Progenitor cell of endocrine pancreas (in vitro differentiated cells): ENCODE measurements around the gene NT5C1B. TPM values are rescaled to one million over a fixed set of nuclear protein-coding genes. Genes with fewer than 3 reads are reported as not detected.

ENCODE experiments used
- DNase-seq: peaks from one replicate; pipeline ENCODE4 v3.0.0; 2021; ENCODE audit warnings: low spot score; ENCODE audit not compliant: unreplicated experiment
- H3K27ac Mint-ChIP-seq: 2 replicates; pipeline ENCODE4 v1.8.0; 2021; ENCODE audit warnings: mild to moderate bottlenecking, moderate library complexity, mixed read lengths
- H3K27me3 Mint-ChIP-seq: 2 replicates; pipeline ENCODE4 v1.8.0; 2021; ENCODE audit warnings: mixed read lengths
- H3K36me3 Mint-ChIP-seq: 2 replicates; pipeline ENCODE4 v1.8.0; 2022; ENCODE audit warnings: mixed read lengths; ENCODE audit not compliant: insufficient read depth
- H3K4me1 Mint-ChIP-seq: 2 replicates; pipeline ENCODE4 v1.8.0; 2021; ENCODE audit warnings: low read depth, mixed read lengths
- H3K4me3 Mint-ChIP-seq: 2 replicates; pipeline ENCODE4 v1.8.0; 2021; ENCODE audit warnings: low read depth, mild to moderate bottlenecking, moderate library complexity, mixed read lengths
- H3K9me3 Mint-ChIP-seq: 2 replicates; pipeline ENCODE4 v1.8.0; 2021; ENCODE audit warnings: low read depth, mixed read lengths
- total RNA-seq: library from RNA; stranded (reverse); gene quantifications from 2 replicates; pipeline ENCODE4 v1.2.1, GENCODE V29; 2021
- TF ChIP-seq, protein P1 (sequence below): fragments of 200-600 bp; sonication (generic); IDR thresholded peaks from one replicate; pipeline ENCODE4 v1.5.0; 2021; ENCODE audit warnings: antibody characterized with exemption, mild to moderate bottlenecking; ENCODE audit not compliant: unreplicated experiment

NT5C1B gene
- total RNA-seq, 1 donor from 2014 or later = not detected

DNA sequence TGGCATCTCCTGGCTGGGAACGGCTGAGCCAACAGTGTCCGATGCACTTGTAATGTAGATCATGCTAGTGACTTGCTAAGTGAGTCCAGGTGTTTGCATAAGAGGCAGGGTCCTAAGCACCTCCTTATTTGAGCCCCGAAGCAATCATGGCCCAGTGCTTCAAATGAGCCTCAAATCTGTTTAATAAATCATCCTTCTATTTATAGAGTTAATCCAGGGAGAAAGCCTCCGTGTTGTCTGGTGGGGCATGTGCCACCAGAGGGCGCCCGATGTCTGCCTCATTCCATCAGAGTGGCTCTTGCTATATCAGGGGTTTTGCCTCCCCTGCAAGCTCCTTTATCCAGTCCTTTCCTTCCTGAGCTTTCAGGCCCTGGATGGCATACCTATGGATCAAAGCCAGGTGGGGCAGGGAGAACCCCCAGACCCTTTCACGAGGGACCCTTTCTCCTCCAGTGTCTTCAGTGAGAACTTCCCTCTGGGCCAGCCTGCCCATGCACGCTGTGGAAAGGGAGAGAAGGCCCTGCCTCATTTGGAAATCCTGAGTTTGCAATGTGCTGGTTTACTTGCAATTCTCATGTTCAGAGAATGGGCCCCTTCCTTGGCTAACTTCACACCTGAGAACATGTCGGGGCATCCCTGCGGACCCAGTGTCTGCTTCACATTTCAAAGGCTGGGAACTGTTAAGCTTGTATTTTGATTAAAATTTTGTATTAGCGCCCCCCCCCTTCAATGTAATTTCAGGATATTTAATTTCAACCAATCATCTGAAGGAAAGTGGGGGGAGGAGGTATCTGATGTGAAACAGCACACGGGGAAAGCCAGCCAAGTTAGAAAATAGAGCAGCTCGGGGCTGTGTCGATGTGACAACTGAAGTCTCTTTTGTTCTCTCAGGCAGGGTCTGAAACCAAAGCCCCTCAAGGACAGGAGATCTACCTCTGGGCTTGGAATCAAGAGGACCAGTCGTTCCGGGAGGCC is 68.6 kb downstream of the NT5C1B start:
- peaks cover 6% of the 10 kb centered on the region for H3K27me3 Mint-ChIP-seq
- no peak overlapping the region for H3K27ac Mint-ChIP-seq
- no peak overlapping the region for H3K4me3 Mint-ChIP-seq

DNA sequence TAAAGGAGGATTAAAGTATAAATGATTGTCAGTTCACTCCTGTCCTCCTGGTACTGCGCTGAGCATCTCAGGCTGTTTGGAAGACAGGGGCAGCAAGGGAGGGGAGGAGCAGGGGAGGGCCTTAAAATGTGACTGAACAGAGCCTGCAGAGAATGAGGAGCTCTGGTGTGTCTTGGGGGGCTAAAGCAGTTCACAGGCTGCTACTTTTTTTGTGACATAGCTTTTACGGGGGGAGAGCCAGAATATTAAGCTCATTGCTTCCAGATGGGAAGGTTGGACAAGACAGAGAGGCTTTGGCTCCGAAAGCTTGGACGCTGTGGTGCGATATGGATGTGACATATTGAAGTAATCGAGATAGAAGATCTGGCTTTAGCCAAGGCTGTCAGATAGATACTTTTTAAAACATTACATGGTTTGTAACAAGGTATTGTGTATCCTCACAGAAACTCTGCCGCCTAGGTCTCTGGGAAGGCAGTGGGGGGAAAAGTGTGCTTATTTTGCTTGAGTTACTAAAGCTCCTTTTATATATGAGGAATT is 69.4 kb downstream of the NT5C1B start:
- Mint-ChIP-seq H3K27ac (peak overlapping the region; percentile 47), H3K9me3 (no peaks in the 10 kb centered on the region), H3K27me3 (peaks cover 6% of the 10 kb centered on the region), H3K4me3 (no peak overlapping the region), H3K4me1 (peaks cover 19% of the 10 kb centered on the region), H3K36me3 (no peaks in the 10 kb centered on the region)
- DNase-seq = no peak
- TF ChIP-seq, protein P1, sequence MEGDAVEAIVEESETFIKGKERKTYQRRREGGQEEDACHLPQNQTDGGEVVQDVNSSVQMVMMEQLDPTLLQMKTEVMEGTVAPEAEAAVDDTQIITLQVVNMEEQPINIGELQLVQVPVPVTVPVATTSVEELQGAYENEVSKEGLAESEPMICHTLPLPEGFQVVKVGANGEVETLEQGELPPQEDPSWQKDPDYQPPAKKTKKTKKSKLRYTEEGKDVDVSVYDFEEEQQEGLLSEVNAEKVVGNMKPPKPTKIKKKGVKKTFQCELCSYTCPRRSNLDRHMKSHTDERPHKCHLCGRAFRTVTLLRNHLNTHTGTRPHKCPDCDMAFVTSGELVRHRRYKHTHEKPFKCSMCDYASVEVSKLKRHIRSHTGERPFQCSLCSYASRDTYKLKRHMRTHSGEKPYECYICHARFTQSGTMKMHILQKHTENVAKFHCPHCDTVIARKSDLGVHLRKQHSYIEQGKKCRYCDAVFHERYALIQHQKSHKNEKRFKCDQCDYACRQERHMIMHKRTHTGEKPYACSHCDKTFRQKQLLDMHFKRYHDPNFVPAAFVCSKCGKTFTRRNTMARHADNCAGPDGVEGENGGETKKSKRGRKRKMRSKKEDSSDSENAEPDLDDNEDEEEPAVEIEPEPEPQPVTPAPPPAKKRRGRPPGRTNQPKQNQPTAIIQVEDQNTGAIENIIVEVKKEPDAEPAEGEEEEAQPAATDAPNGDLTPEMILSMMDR = no peak

More for the DNA sequence above, 68.6 kb downstream of the NT5C1B start:
- Mint-ChIP-seq H3K36me3 (no peaks in the 10 kb centered on the region), H3K4me1 (peaks cover 19% of the 10 kb centered on the region), H3K9me3 (no peaks in the 10 kb centered on the region)
- TF ChIP-seq, protein P1 = peak; percentile 95
- peak; percentile 81 for DNase-seq

DNA sequence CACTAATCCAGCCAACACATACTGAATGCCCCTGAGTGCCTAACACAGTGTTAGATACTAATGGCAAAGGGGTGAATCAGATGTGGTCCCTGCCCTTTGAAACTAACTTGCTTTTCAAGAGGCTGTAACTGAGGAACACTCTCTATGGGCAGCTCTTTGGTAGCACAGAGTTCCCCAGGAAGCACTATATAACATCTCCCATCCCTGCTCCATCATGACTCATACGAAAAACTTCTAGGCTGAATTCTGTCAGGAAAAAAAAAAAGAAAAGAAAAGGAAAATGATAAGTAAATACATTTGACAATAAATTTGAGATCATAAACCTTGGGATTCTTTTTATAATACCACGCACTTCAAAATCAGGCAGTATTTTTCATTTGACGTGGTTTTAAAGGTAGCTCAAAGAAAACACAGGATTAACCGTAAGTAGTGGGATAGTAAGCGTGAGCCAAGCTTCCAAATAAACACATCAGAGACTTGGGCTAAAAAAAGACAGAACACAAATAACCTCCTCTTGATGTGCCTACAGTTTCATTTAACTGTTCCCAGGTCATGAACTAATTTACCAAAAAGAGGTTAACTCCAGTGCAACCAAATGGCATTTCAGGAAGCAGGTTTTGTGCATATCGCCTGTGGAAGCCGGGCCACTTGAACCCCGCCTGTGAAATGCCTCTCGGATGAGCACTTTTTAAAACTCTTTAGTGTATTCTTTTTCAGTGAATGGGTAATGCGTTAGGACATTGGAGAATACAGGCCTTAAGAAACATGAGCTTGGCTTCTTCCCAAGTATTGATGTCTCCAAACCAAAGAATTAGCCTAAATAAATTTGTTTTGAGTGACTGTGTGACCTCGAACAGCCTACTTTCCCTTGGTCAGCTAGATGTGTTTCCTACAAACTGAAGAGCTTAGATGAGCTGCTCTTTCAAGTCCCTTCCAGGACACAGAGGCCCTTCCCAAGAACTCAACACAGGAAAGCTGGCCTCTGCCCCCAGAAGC is 71.0 kb downstream of the NT5C1B start:
- no peaks in the 10 kb centered on the region for H3K9me3 Mint-ChIP-seq
- no peaks in the 10 kb centered on the region for H3K36me3 Mint-ChIP-seq
- H3K4me3 Mint-ChIP-seq = no peak overlapping the region
- no peak overlapping the region for H3K27ac Mint-ChIP-seq
- TF ChIP-seq, protein P1 = no peak
- DNase-seq = no peak
- peaks cover 9% of the 10 kb centered on the region for H3K27me3 Mint-ChIP-seq
- peaks cover 22% of the 10 kb centered on the region for H3K4me1 Mint-ChIP-seq

DNA sequence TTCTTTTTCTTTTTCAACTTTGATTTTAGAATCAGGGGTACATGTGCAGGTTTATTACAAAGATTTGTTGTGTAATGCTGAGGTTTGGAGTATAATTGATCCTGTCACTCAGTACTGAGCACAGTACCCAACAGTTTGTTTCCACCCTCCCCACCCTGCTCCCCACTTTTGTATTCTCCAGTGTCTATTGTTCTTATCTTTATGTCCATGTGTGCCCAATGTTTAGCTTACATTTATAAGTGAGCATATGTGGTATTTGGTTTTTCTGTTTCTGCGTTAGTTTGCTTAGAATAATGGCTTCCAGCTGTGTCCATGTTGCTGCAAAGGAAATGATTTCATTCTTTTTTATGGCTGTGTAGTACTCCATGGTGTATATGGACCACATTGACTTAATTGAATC is 72.0 kb downstream of the NT5C1B start:
- no peaks in the 10 kb centered on the region for H3K9me3 Mint-ChIP-seq
- TF ChIP-seq, protein P1 = no peak
- no peak overlapping the region for H3K4me3 Mint-ChIP-seq
- no peak for DNase-seq
- H3K4me1 Mint-ChIP-seq = peaks cover 15% of the 10 kb centered on the region
- no peak overlapping the region for H3K27ac Mint-ChIP-seq
- H3K27me3 Mint-ChIP-seq = peaks cover 9% of the 10 kb centered on the region
- no peaks in the 10 kb centered on the region for H3K36me3 Mint-ChIP-seq

DNA sequence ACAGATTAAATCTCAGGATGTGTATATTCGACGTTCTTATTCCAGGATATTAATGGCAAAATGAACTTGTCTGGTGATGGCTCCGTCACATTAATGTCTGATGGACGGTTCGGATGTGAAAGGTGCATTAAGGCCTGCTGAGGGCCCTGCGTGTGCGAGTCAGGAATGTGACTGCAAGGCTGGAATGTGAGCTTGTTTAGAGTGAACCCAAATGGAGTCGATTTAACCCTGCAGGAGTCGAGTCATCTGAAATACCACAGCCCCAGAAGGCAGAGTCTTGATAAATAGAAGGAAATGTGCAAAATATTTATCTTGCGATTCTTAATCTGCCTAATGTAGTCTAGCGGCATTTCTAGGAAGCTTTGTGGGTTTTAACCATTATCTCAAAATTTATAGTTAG is 73.3 kb downstream of the NT5C1B start:
- H3K36me3 Mint-ChIP-seq = no peaks in the 10 kb centered on the region
- no peak overlapping the region for H3K4me3 Mint-ChIP-seq
- H3K9me3 Mint-ChIP-seq = no peaks in the 10 kb centered on the region
- TF ChIP-seq, protein P1 = no peak
- peaks cover 9% of the 10 kb centered on the region for H3K27me3 Mint-ChIP-seq
- no peak for DNase-seq
- H3K4me1 Mint-ChIP-seq = peaks cover 5% of the 10 kb centered on the region
- no peak overlapping the region for H3K27ac Mint-ChIP-seq
